Left lung (tissue), 10 donors: ENCODE results near the gene RAP2A. TPM values are rescaled to one million over a fixed set of nuclear protein-coding genes. Genes with fewer than 3 reads are reported as not detected.

Experiments
- ATAC-seq: fragments of 200-7000 bp; cut with Tn5 transposase; one replicate; pipeline ENCODE4 v1.9.1; 2020; ENCODE audit warnings: moderate library complexity
- DNase-seq, 4 donors: peaks; one replicate each; pipeline ENCODE4 v3.0.0-alpha.2; 2013 to 2020
- H3K27ac ChIP-seq, 2 donors: fragments of 200-600 bp; sonication (generic) in 1 of 2; one replicate each; pipeline versions ENCODE4 v1.5.0 to v1.8.0; 2020 to 2021
- H3K27me3 ChIP-seq, 2 donors: fragments of 200-600 bp; sonication (generic) in 1 of 2; one replicate each; pipeline versions ENCODE4 v1.5.0 to v1.8.0; 2020 to 2021
- H3K36me3 ChIP-seq, 2 donors: fragments of 200-600 bp; sonication (generic) in 1 of 2; one replicate each; pipeline versions ENCODE4 v1.5.0 to v1.8.0; 2020 to 2021
- H3K4me1 ChIP-seq, 2 donors: fragments of 200-600 bp; one replicate each; pipeline ENCODE4 v1.8.0; 2021
- H3K4me3 ChIP-seq, 2 donors: fragments of 200-600 bp; sonication (generic) in 1 of 2; one replicate each; pipeline versions ENCODE4 v1.5.0 to v1.8.0; 2020 to 2021; ENCODE audit warnings: mild to moderate bottlenecking in 1 of 2
- H3K9me3 ChIP-seq, 2 donors: fragments of 200-600 bp; sonication (generic) in 1 of 2; one replicate each; pipeline versions ENCODE4 v1.5.0 to v1.8.0; 2020 to 2021
- intact Hi-C, 2 donors: fragments of 100-400 bp; cut with DNase I; formaldehyde crosslinking; loops; one replicate each; pipeline versions ENCODE4 v1.11.2 to v1.14.2; 2022
- polyA plus RNA-seq, 6 donors: library from polyadenylated mRNA; unstranded; fragments of 120-200 nt; gene quantifications; one replicate each; pipeline ENCODE4 v1.2.1, GENCODE V29; 2013; ENCODE audit not compliant: insufficient read length in 6 of 6
- total RNA-seq, 2 donors: library from RNA; stranded (reverse); fragmentation: NEBNext Ultra II Directional; extraction: Animal tissue kit (Norgen Biotek cat#: 25700); gene quantifications; one replicate each; pipeline ENCODE4 v1.2.1, GENCODE V29; 2021
- TF ChIP-seq, protein P1 (sequence below), 2 donors: fragments of 200-600 bp; sonication (generic) in 1 of 2; IDR thresholded peaks; one replicate each; pipeline versions ENCODE4 v1.5.0 to v1.8.0; 2021; ENCODE audit warnings: antibody characterized with exemption in 2 of 2
- donor health status: DM: no; HTN: yes; CAD: no.
- donor health status: DM: no; HTN: no; CAD: no.

The RAP2A gene
- total and polyA plus RNA-seq, 8 donors = 44.7 to 53.5 (median 49.1) TPM

DNA sequence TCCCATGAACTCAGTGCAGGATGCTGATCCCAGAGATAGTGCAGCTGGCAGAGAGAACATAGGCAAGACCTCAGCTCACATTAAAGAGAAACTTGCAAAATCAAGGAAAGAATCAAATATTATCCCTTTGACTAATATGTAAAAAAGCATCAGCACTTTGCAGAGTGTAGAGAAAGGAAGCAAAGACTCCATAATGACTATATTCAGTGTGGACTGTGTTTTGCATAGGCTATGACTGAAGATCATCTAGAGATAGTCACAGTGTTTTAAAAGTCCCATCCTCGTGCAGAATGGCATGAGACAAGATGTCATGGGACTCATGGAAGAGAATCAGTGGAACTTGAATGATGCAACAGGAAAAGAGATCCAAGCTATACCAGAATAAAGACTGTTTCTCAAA, 84.0 kb downstream of the RAP2A start:
- H3K36me3 ChIP-seq = no peaks in the 10 kb centered on the region
- no peaks in the 10 kb centered on the region for H3K27me3 ChIP-seq
- DNase-seq = no peak
- H3K4me3 ChIP-seq = no peak overlapping the region
- no peaks in the 10 kb centered on the region for H3K4me1 ChIP-seq
- intact Hi-C loops = no loop called here
- H3K9me3 ChIP-seq = peaks cover 0 to 2% of the 10 kb centered on the region in 2 donors
- no peak for ATAC-seq
- H3K27ac ChIP-seq = no peak overlapping the region
- TF ChIP-seq, protein P1, sequence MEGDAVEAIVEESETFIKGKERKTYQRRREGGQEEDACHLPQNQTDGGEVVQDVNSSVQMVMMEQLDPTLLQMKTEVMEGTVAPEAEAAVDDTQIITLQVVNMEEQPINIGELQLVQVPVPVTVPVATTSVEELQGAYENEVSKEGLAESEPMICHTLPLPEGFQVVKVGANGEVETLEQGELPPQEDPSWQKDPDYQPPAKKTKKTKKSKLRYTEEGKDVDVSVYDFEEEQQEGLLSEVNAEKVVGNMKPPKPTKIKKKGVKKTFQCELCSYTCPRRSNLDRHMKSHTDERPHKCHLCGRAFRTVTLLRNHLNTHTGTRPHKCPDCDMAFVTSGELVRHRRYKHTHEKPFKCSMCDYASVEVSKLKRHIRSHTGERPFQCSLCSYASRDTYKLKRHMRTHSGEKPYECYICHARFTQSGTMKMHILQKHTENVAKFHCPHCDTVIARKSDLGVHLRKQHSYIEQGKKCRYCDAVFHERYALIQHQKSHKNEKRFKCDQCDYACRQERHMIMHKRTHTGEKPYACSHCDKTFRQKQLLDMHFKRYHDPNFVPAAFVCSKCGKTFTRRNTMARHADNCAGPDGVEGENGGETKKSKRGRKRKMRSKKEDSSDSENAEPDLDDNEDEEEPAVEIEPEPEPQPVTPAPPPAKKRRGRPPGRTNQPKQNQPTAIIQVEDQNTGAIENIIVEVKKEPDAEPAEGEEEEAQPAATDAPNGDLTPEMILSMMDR (IDR thresholded peaks at IDR 0.05) = no peak

Other genes with a start within 250 kb of the RAP2A start
- gene MBNL2, start 211.8 kb upstream of the RAP2A start, total RNA-seq = 10 to 100 TPM; 75.9 to 86.3 TPM
- 100 to 1,000 TPM in 3 of 6 donors, 10 to 100 TPM in 3; 83.2 to 105 (median 96.0) TPM for gene MBNL2, start 211.8 kb upstream of the RAP2A start, polyA plus RNA-seq